ENCODE results near the gene SPTLC2. TPM values are rescaled to one million over a fixed set of nuclear protein-coding genes. Genes with fewer than 3 reads are reported as not detected.
A peak's percentile ranks its signal among the peaks of the same experiment; 100 is the strongest.

The SPTLC2 gene
- total and polyA plus RNA-seq, 10 donors: 7.0 to 103 (median 69.5) TPM

- DNase-seq: no peak
- peak overlapping the region in 5 of 8 donors; percentile 0 to 62 (median 33) for H3K27ac ChIP-seq
- WGBS, 5 donors: 31 to 40% (median 35%) methylated on average over 3 of the region's 3 CpGs
- intact Hi-C loops (cut with DNase I; ENCODE audit: low total_unique reads): no loop called here
- no peaks in the 10 kb centered on the region for H3K9me3 ChIP-seq
- TF ChIP-seq CTCF (IDR thresholded peaks at IDR 0.05 in 8 of 11, conservative IDR thresholded peaks at IDR 0.05 in 3 of 11) (no peak), POLR2A (IDR thresholded peaks at IDR 0.05) (no peak), POLR2AphosphoS5 (IDR thresholded peaks at IDR 0.05) (no peak)
- H3K4me1 ChIP-seq: peaks cover 25 to 95% (median 70%) of the 10 kb centered on the region in 6 donors
- H3K27me3 ChIP-seq (replicated peaks in 1 of 7): no peaks in the 10 kb centered on the region
- no peaks in the 10 kb centered on the region for H3K36me3 ChIP-seq
- H3K4me3 ChIP-seq: no peak overlapping the region
Measured at GRCh38 chr14:77605392-77605972, 11.0 kb downstream of the SPTLC2 start.

- peak in 1 of 3 donors; percentile 42 for TF ChIP-seq POLR2AphosphoS5 (IDR thresholded peaks at IDR 0.05)
- no peak for TF ChIP-seq POLR2A (IDR thresholded peaks at IDR 0.05)
- TF ChIP-seq CTCF (IDR thresholded peaks at IDR 0.05 in 8 of 11, conservative IDR thresholded peaks at IDR 0.05 in 3 of 11): peak in 3 of 11 experiments; percentile 11 to 26 (median 23)
- Histone ChIP-seq H3K4me3 (no peak overlapping the region), H3K9me3 (no peaks in the 10 kb centered on the region), H3K36me3 (no peaks in the 10 kb centered on the region), H3K27ac (peak overlapping the region in 2 of 8 donors; percentile 24 to 47), H3K4me1 (peaks cover 37 to 95% (median 74%) of the 10 kb centered on the region in 6 donors), H3K27me3 (replicated peaks in 1 of 7) (no peaks in the 10 kb centered on the region)
- intact Hi-C loops (cut with DNase I; ENCODE audit: low total_unique reads): no loop called here
- WGBS, 5 donors: 27 to 40% (median 33%) methylated on average over 8 of the region's 8 CpGs
- DNase-seq: no peak
Measured at GRCh38 chr14:77603654-77604255, 12.7 kb downstream of the SPTLC2 start.

GRCh38 chr14:77603031-77603430, 13.4 kb downstream of the SPTLC2 start:
- H3K27ac ChIP-seq: peak overlapping the region in 1 of 8 donors; percentile 47
- H3K9me3 ChIP-seq: no peaks in the 10 kb centered on the region
- H3K36me3 ChIP-seq: no peaks in the 10 kb centered on the region
- no peak for TF ChIP-seq CTCF (IDR thresholded peaks at IDR 0.05 in 8 of 11, conservative IDR thresholded peaks at IDR 0.05 in 3 of 11)
- TF ChIP-seq POLR2AphosphoS5 (IDR thresholded peaks at IDR 0.05): no peak
- TF ChIP-seq POLR2A (IDR thresholded peaks at IDR 0.05): no peak
- H3K4me3 ChIP-seq: no peak overlapping the region
- DNase-seq: no peak
- WGBS, 5 donors: 61 to 73% (median 70%) methylated on average over 1 of the region's 1 CpG
- peaks cover 36 to 95% (median 74%) of the 10 kb centered on the region in 6 donors for H3K4me1 ChIP-seq
- no peaks in the 10 kb centered on the region for H3K27me3 ChIP-seq (replicated peaks in 1 of 7)
- intact Hi-C loops (cut with DNase I; ENCODE audit: low total_unique reads): no loop called here

- H3K27ac ChIP-seq: no peak overlapping the region
- peaks cover 28 to 94% (median 65%) of the 10 kb centered on the region in 6 donors for H3K4me1 ChIP-seq
- intact Hi-C loops (cut with DNase I; ENCODE audit: low total_unique reads): no loop called here
- no peaks in the 10 kb centered on the region for H3K27me3 ChIP-seq (replicated peaks in 1 of 7)
- 92 to 94% (median 92%) methylated on average over 12 of the region's 12 CpGs for WGBS, 5 donors
- DNase-seq: no peak
- H3K9me3 ChIP-seq: no peaks in the 10 kb centered on the region
- H3K4me3 ChIP-seq: no peak overlapping the region
- peaks cover 0 to 8% (median 1%) of the 10 kb centered on the region in 6 donors for H3K36me3 ChIP-seq
- TF ChIP-seq CTCF (IDR thresholded peaks at IDR 0.05 in 8 of 11, conservative IDR thresholded peaks at IDR 0.05 in 3 of 11) (no peak), POLR2AphosphoS5 (IDR thresholded peaks at IDR 0.05) (no peak), POLR2A (IDR thresholded peaks at IDR 0.05) (no peak)
Measured at GRCh38 chr14:77601846-77602619, 14.4 kb downstream of the SPTLC2 start.

Data from spleen (tissue), 11 donors.